Measurements from ENCODE around the gene DROSHA. TPM values are rescaled to one million over a fixed set of nuclear protein-coding genes. Genes with fewer than 3 reads are reported as not detected.

Gene DROSHA
- total RNA-seq, 1 experiment from 2014 or later: 73.5 TPM

DNA sequence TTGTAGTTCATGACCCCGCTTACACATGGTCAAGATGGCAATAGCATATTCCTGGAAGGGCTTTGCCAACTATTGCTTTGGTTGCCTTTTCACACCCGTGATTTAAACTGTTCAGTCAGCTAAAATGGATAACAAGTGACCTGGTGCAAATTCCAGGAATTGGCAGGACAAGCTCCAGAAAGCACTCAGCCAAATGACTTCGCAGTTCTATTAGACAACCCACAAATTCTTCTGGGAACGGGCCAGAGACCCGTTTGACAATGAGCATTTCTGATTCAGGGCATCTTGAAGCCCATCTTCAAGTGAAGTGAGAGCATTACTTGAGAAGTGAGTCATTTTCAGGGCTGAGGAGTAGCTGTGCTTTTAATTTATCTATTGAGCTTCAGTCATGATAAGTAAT lies 165.0 kb downstream of the DROSHA start:
- H2AFZ ChIP-seq (ENCODE audit: low read depth, low read length, poor library complexity, severe bottlenecking): no peak overlapping the region
- no peaks in the 10 kb centered on the region for H3K36me3 ChIP-seq (ENCODE audit: control insufficient read depth in 1 of 2, insufficient read depth in 2 of 2, low read length in 2 of 2)
- no TSS peak for BruUV-seq (replicated peaks)
- H3K27ac ChIP-seq (ENCODE audit: low read depth, low read length): no peak overlapping the region
- ChIA-PET RAD21 (ENCODE audit: low non-redundant PET in 1 of 2, low total read pairs in 2 of 2, uncharacterized antibody in 2 of 2, unreplicated experiment in 2 of 2) (no interaction called here), POLR2A (no interaction called here), CTCF (no interaction called here)
- ATAC-seq: no peak
- no peaks in the 10 kb centered on the region for H3K4me1 ChIP-seq (ENCODE audit: control insufficient read depth in 1 of 2, insufficient read depth in 2 of 2, low read length in 2 of 2)
- no peak overlapping the region for H3K4me3 ChIP-seq (replicated peaks in 1 of 2; ENCODE audit: low read depth in 1 of 2, low read length in 2 of 2)
- no peak overlapping the region for H3K4me2 ChIP-seq (ENCODE audit: low read length)
- no peak overlapping the region for H3K9ac ChIP-seq (ENCODE audit: low read length)
- DNase-seq (ENCODE audit: low read depth, low spot score): no peak
- H3K79me2 ChIP-seq (ENCODE audit: insufficient read depth, low read length): no peaks in the 10 kb centered on the region
- intact Hi-C loops (cut with micrococcal nuclease): no loop called here
- H3K27me3 ChIP-seq (ENCODE audit: insufficient read depth, low read length): peaks cover 29% of the 10 kb centered on the region
- no peaks in the 10 kb centered on the region for H3K9me2 ChIP-seq (ENCODE audit: insufficient read depth)
- TF ChIP-seq ZFX (IDR thresholded peaks at IDR 0.05): no peak
- TF ChIP-seq, protein P1, sequence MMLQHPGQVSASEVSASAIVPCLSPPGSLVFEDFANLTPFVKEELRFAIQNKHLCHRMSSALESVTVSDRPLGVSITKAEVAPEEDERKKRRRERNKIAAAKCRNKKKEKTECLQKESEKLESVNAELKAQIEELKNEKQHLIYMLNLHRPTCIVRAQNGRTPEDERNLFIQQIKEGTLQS (IDR thresholded peaks at IDR 0.05): no peak
- no peaks in the 10 kb centered on the region for H3K9me3 ChIP-seq (ENCODE audit: control insufficient read depth in 1 of 2, insufficient read depth in 1 of 2, low read depth in 1 of 2, low read length in 2 of 2)
- H4K20me1 ChIP-seq (ENCODE audit: insufficient read depth): no peaks in the 10 kb centered on the region

DNA sequence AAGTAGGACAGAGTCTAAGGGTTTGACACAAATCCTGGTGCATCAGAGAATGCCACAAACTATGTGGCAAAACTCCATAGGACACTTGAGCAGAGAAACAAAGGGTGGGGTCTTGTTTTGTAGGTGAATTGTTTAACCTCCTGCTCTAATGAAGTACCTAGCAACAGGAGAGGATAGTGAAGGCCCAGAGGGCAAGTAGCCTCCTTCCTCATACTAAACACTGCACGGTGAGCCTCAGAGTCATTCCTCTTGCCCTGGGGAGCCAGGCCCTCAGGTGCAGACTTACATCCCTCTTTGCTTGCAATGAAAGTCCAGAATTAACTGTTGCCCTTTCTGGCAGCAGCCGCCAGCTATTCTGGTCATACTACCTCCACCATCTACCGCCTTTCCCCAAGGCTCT lies 166.1 kb downstream of the DROSHA start:
- no peak overlapping the region for H3K4me3 ChIP-seq (replicated peaks in 1 of 2; ENCODE audit: low read depth in 1 of 2, low read length in 2 of 2)
- CTCF ChIA-PET: no interaction called here
- intact Hi-C loops (cut with micrococcal nuclease): no loop called here
- POLR2A ChIA-PET: no interaction called here
- H3K9me2 ChIP-seq (ENCODE audit: insufficient read depth): no peaks in the 10 kb centered on the region
- no peak overlapping the region for H3K9ac ChIP-seq (ENCODE audit: low read length)
- H3K27ac ChIP-seq (ENCODE audit: low read depth, low read length): no peak overlapping the region
- no peak overlapping the region for H2AFZ ChIP-seq (ENCODE audit: low read depth, low read length, poor library complexity, severe bottlenecking)
- no peaks in the 10 kb centered on the region for H3K36me3 ChIP-seq (ENCODE audit: control insufficient read depth in 1 of 2, insufficient read depth in 2 of 2, low read length in 2 of 2)
- TF ChIP-seq ZNF274 (IDR thresholded peaks at IDR 0.05; ENCODE audit: low read depth, low read length): no peak
- TF ChIP-seq SIN3A (IDR thresholded peaks at IDR 0.05; ENCODE audit: low read depth): no peak
- TF ChIP-seq CEBPB (IDR thresholded peaks at IDR 0.05; ENCODE audit: low read depth): no peak
- no peak for TF ChIP-seq YY1 (IDR thresholded peaks at IDR 0.05; ENCODE audit: extremely low read depth, insufficient replicate concordance, low read depth, low read length)
- TF ChIP-seq CBX3 (IDR thresholded peaks at IDR 0.05; ENCODE audit: low read depth): no peak
- no peak for TF ChIP-seq POLR2A (IDR thresholded peaks at IDR 0.05; ENCODE audit: borderline replicate concordance, extremely low read depth, insufficient read depth, insufficient read length)
- TF ChIP-seq POLR2AphosphoS5 (IDR thresholded peaks at IDR 0.05; ENCODE audit: low read depth, low read length): no peak
- TF ChIP-seq EZH2phosphoT487 (IDR thresholded peaks at IDR 0.05; ENCODE audit: borderline replicate concordance): no peak
- TF ChIP-seq, protein P2, sequence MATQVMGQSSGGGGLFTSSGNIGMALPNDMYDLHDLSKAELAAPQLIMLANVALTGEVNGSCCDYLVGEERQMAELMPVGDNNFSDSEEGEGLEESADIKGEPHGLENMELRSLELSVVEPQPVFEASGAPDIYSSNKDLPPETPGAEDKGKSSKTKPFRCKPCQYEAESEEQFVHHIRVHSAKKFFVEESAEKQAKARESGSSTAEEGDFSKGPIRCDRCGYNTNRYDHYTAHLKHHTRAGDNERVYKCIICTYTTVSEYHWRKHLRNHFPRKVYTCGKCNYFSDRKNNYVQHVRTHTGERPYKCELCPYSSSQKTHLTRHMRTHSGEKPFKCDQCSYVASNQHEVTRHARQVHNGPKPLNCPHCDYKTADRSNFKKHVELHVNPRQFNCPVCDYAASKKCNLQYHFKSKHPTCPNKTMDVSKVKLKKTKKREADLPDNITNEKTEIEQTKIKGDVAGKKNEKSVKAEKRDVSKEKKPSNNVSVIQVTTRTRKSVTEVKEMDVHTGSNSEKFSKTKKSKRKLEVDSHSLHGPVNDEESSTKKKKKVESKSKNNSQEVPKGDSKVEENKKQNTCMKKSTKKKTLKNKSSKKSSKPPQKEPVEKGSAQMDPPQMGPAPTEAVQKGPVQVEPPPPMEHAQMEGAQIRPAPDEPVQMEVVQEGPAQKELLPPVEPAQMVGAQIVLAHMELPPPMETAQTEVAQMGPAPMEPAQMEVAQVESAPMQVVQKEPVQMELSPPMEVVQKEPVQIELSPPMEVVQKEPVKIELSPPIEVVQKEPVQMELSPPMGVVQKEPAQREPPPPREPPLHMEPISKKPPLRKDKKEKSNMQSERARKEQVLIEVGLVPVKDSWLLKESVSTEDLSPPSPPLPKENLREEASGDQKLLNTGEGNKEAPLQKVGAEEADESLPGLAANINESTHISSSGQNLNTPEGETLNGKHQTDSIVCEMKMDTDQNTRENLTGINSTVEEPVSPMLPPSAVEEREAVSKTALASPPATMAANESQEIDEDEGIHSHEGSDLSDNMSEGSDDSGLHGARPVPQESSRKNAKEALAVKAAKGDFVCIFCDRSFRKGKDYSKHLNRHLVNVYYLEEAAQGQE (IDR thresholded peaks at IDR 0.05; ENCODE audit: low read depth): no peak
- TF ChIP-seq, protein P1 (IDR thresholded peaks at IDR 0.05): no peak
- no peak for TF ChIP-seq RAD21 (IDR thresholded peaks at IDR 0.05; ENCODE audit: low read depth)
- TF ChIP-seq, protein P3, sequence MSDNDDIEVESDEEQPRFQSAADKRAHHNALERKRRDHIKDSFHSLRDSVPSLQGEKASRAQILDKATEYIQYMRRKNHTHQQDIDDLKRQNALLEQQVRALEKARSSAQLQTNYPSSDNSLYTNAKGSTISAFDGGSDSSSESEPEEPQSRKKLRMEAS (IDR thresholded peaks at IDR 0.05): no peak
- no peak for ATAC-seq
- DNase-seq (ENCODE audit: low read depth, low spot score): no peak
- H3K4me1 ChIP-seq (ENCODE audit: control insufficient read depth in 1 of 2, insufficient read depth in 2 of 2, low read length in 2 of 2): no peaks in the 10 kb centered on the region
- H3K79me2 ChIP-seq (ENCODE audit: insufficient read depth, low read length): no peaks in the 10 kb centered on the region
- RAD21 ChIA-PET (ENCODE audit: low non-redundant PET in 1 of 2, low total read pairs in 2 of 2, uncharacterized antibody in 2 of 2, unreplicated experiment in 2 of 2): no interaction called here
- H4K20me1 ChIP-seq (ENCODE audit: insufficient read depth): no peaks in the 10 kb centered on the region
- H3K4me2 ChIP-seq (ENCODE audit: low read length): no peak overlapping the region
- H3K27me3 ChIP-seq (ENCODE audit: insufficient read depth, low read length): peaks cover 23% of the 10 kb centered on the region
- H3K9me3 ChIP-seq (ENCODE audit: control insufficient read depth in 1 of 2, insufficient read depth in 1 of 2, low read depth in 1 of 2, low read length in 2 of 2): no peaks in the 10 kb centered on the region
- BruUV-seq (replicated peaks): no TSS peak
